Erythroblast (primary cell): Measurements from ENCODE around the gene MMAB.

Experiments used
- GATA1 ChIP-seq: IDR thresholded peaks from 2 replicates; pipeline ENCODE4 v1.6.1; 2011; ENCODE audit warnings: low read depth, mild to moderate bottlenecking, control low read depth, low read length, moderate library complexity
- POLR2A ChIP-seq: IDR thresholded peaks from 2 replicates; pipeline ENCODE4 v1.6.1; 2011; ENCODE audit warnings: mild to moderate bottlenecking, low read length

GRCh38 chr12:109524466-109525278, 48.6 kb downstream of the MMAB start:
- no peak for TF ChIP-seq POLR2A
- no peak for TF ChIP-seq GATA1
